T-cell (primary cell): Measurements from ENCODE around the gene PRKCD. TPM values are rescaled to one million over a fixed set of nuclear protein-coding genes. Genes with fewer than 3 reads are reported as not detected.
"Not testable (repeated sequence)": the region's sequence is repeated elsewhere in the genome, so short reads cannot be mapped to it uniquely, and the experiment has no call there.

Experiments
- ATAC-seq, 4 experiments: fragments of 200-7000 bp in 3 of 4; fragments of 150-1000 bp in 1 of 4; cut with Tn5 transposase; replicated peaks in 1 of 4; 1 replicate in 3 of 4; 2 replicates in 1 of 4; pipeline ENCODE4 v1.10.0; 2021; ENCODE audit warnings: moderate library complexity in 3 of 4, mild to moderate bottlenecking in 2 of 4, moderate number of reproducible peaks in 1 of 4
- CTCF ChIA-PET, 2 donors: fragments of 300-600 bp; sonication (Branson Sonifier 250); formaldehyde crosslinking; loops; one replicate each; lab custom pipeline; 2022; ENCODE audit warnings: antibody characterized with exemption in 2 of 2; lab: Charles Lee
- POLR2A ChIA-PET, 2 donors: fragments of 300-600 bp; sonication (Branson Sonifier 250); formaldehyde crosslinking; loops; one replicate each; lab custom pipeline; 2022; ENCODE audit warnings: antibody characterized with exemption in 2 of 2; lab: Charles Lee
- DNase-seq, 35 experiments: peaks; one replicate each; pipeline versions ENCODE4 v3.0.0 to v3.0.0-alpha.2; 2013 to 2023
- H3K27ac ChIP-seq: one replicate; pipeline ENCODE4 v1.5.1; 2013; ENCODE audit warnings: low read length
- H3K27me3 ChIP-seq, 2 experiments: replicated peaks in 1 of 2; 1 replicate in 1 of 2; 2 replicates in 1 of 2; pipeline versions ENCODE4 v1.6.1 to v1.7.0; 2013; ENCODE audit warnings: low read length in 1 of 2, mixed read lengths in 1 of 2; ENCODE audit not compliant: control insufficient read depth in 2 of 2, insufficient read depth in 2 of 2; ENCODE audit errors: extremely low read depth in 1 of 2
- H3K36me3 ChIP-seq, 2 donors: 1 replicate in 1 of 2; 2 replicates in 1 of 2; pipeline versions ENCODE4 v1.6.1 to v1.7.0; 2013; ENCODE audit warnings: low read length in 1 of 2; ENCODE audit not compliant: control insufficient read depth in 2 of 2, insufficient read depth in 1 of 2; ENCODE audit errors: extremely low read depth in 1 of 2
- H3K4me1 ChIP-seq, 2 experiments: 1 replicate in 1 of 2; 2 replicates in 1 of 2; pipeline versions ENCODE4 v1.6.1 to v1.7.0; 2013; ENCODE audit warnings: low read length in 2 of 2, mixed read lengths in 1 of 2; ENCODE audit not compliant: insufficient read depth in 2 of 2, control insufficient read depth in 1 of 2; ENCODE audit errors: extremely low read depth in 1 of 2
- H3K4me3 ChIP-seq, 2 donors: 1 replicate in 1 of 2; 2 replicates in 1 of 2; pipeline versions ENCODE4 v1.5.1 to v1.7.0; 2013; ENCODE audit warnings: mild to moderate bottlenecking in 2 of 2, low read length in 1 of 2, moderate library complexity in 1 of 2; ENCODE audit not compliant: control insufficient read depth in 1 of 2; ENCODE audit errors: extremely low read depth in 1 of 2
- H3K9me3 ChIP-seq: 2 replicates; pipeline ENCODE4 v1.7.0; 2013
- H3K27ac Mint-ChIP-seq, 2 donors: one replicate each; pipeline ENCODE4 v1.8.0; 2020 to 2021; ENCODE audit warnings: mild to moderate bottlenecking in 2 of 2, mixed read lengths in 2 of 2
- H3K27me3 Mint-ChIP-seq, 2 donors: one replicate each; pipeline ENCODE4 v1.8.0; 2021 to 2022; ENCODE audit warnings: mixed read lengths in 2 of 2
- H3K36me3 Mint-ChIP-seq: one replicate; pipeline ENCODE4 v1.8.0; 2021; ENCODE audit warnings: mixed read lengths
- H3K4me1 Mint-ChIP-seq, 3 donors: one replicate each; pipeline ENCODE4 v1.8.0; 2020 to 2022; ENCODE audit warnings: mixed read lengths in 3 of 3, mild to moderate bottlenecking in 1 of 3
- H3K4me3 Mint-ChIP-seq, 3 donors: one replicate each; pipeline ENCODE4 v1.8.0; 2020 to 2022; ENCODE audit warnings: mild to moderate bottlenecking in 3 of 3, mixed read lengths in 3 of 3, moderate library complexity in 3 of 3
- H3K9me3 Mint-ChIP-seq, 3 donors: one replicate each; pipeline ENCODE4 v1.8.0; 2020 to 2022; ENCODE audit warnings: mixed read lengths in 3 of 3
- WGBS: methylation state at CpG from one replicate; pipeline ENCODE4 v1.1.5; 2013; ENCODE audit warnings: missing lambda C conversion rate; ENCODE audit not compliant: insufficient coverage; 5-methylcytosine and 5-hydroxymethylcytosine counted together
- total RNA-seq, 35 experiments: library from RNA in 6 of 35; stranded (reverse) in 6 of 35; fragments of 120-200 nt in 1 of 35; gene quantifications; one replicate each; pipeline versions ENCODE4 v1.2.1 to v1.2.4 and lab custom pipeline; 2013 to 2026

PRKCD gene
- total RNA-seq, 5 donors from 2014 or later (not counting 1 experiment from before 2014, with no cell fraction given) = 15.3 to 23.3 (median 19.2) TPM

- no peak overlapping the region for H3K4me3 Mint-ChIP-seq
- Histone ChIP-seq H3K4me3 (no peak overlapping the region), H3K36me3 (no peaks in the 10 kb centered on the region), H3K27me3 (peaks cover 0 to 19% of the 10 kb centered on the region in 2 experiments), H3K27ac (no peak overlapping the region), H3K4me1 (no peaks in the 10 kb centered on the region), H3K9me3 (no peaks in the 10 kb centered on the region)
- no peaks in the 10 kb centered on the region for H3K9me3 Mint-ChIP-seq
- ATAC-seq (no peak), DNase-seq (no peak)
- ChIA-PET POLR2A (no interaction called here), CTCF (no interaction called here)
- no peak overlapping the region for H3K27ac Mint-ChIP-seq
- H3K36me3 Mint-ChIP-seq = no peaks in the 10 kb centered on the region
- peaks cover under 1 to 2% of the 10 kb centered on the region in 2 donors for H3K27me3 Mint-ChIP-seq
- H3K4me1 Mint-ChIP-seq = no peaks in the 10 kb centered on the region
- WGBS = 86% methylated on average over 2 of the region's 2 CpGs
These were observed 13.1 kb upstream of the PRKCD start for GRCh38 chr3:53147903-53148400.

- no peaks in the 10 kb centered on the region for H3K4me1 Mint-ChIP-seq
- no peak for DNase-seq
- 88% methylated on average over 3 of the region's 13 CpGs for WGBS
These were observed 11.9 kb upstream of the PRKCD start for GRCh38 chr3:53149006-53149690.

DNA sequence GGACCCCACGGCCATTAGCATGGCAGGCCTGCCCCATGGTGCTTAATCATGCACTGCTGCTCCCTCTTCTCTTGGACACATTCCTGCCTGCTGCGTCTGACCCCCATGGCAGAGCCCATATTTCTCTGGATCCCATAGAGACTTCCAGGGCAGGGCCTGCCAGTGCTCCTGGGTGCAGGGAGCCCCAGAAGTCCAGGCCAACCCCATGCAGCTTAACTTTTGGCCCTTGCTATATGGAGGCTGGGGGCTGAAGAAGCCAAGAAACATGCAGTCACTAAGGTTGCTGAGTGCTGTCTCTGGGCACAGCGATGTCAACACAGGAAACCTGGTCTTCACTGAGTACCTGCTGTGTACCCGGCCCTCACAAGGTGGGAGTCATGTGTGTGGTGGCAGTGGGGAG, 11.3 kb upstream of the PRKCD start:
- Mint-ChIP-seq H3K27me3 (peaks cover 10 to 14% of the 10 kb centered on the region in 2 donors), H3K4me3 (no peak overlapping the region), H3K27ac (no peak overlapping the region), H3K4me1 (no peaks in the 10 kb centered on the region), H3K9me3 (no peaks in the 10 kb centered on the region), H3K36me3 (no peaks in the 10 kb centered on the region)
- Histone ChIP-seq H3K9me3 (no peaks in the 10 kb centered on the region), H3K27me3 (peaks cover 0 to 36% of the 10 kb centered on the region in 2 experiments), H3K36me3 (no peaks in the 10 kb centered on the region), H3K4me3 (no peak overlapping the region), H3K4me1 (no peaks in the 10 kb centered on the region), H3K27ac (no peak overlapping the region)
- CTCF ChIA-PET = no interaction called here
- 90% methylated on average over 4 of the region's 4 CpGs for WGBS
- POLR2A ChIA-PET = no interaction called here
- no peak for DNase-seq
- no peak for ATAC-seq

More at GRCh38 chr3:53149006-53149690, 11.9 kb upstream of the PRKCD start:
- ChIA-PET POLR2A (no interaction called here), CTCF (no interaction called here)
- no peak for ATAC-seq
- Histone ChIP-seq H3K27me3 (peaks cover 0 to 31% of the 10 kb centered on the region in 2 experiments), H3K4me1 (no peaks in the 10 kb centered on the region), H3K9me3 (no peaks in the 10 kb centered on the region), H3K36me3 (no peaks in the 10 kb centered on the region), H3K27ac (no peak overlapping the region), H3K4me3 (no peak overlapping the region)
- Mint-ChIP-seq H3K36me3 (no peaks in the 10 kb centered on the region), H3K27me3 (peaks cover 10 to 11% of the 10 kb centered on the region in 2 donors), H3K9me3 (no peaks in the 10 kb centered on the region), H3K27ac (no peak overlapping the region), H3K4me3 (no peak overlapping the region)

DNA sequence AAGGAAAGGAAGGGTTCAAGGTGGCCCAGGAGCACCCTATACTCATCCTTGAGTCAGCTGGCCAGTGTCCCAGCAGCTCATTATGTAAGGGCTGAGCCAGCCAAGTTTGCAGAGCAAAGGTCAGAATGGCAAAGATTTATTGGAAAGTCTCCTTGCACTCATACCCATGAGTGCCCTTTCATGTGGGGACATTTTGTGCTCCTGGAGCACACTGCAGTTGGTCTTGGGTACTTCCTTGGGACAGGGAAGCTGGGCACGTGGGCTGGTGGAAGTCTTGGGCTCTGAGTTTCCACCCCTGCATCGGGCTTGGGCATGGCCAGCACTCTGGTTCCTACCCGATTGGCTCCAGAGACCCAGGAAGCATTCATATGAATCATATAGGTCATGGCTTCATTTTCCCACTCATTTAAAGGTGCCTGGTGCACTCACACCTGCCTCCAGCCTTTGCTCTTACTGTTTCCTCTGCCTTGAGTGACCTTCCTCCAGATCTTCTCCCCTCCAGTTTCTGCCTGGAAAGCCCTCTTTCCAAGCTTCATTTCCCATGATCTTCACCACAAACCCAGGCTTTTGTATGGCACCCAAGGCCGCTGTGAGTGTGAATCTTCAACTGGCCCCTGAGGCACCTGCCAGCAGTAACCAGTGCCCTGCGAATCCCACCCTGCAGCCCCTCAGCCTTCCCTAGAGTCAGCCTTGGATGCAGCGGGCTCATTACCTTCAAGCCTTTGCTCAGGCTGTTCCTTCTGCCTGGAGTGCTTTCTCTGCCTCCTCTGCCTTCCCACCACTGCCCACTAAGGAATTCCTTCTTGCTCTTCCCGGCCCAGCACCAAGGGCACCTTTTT, 10.5 kb upstream of the PRKCD start:
- Mint-ChIP-seq H3K27me3 (peaks cover 15 to 19% of the 10 kb centered on the region in 2 donors), H3K9me3 (no peaks in the 10 kb centered on the region), H3K4me3 (no peak overlapping the region), H3K36me3 (no peaks in the 10 kb centered on the region), H3K27ac (no peak overlapping the region), H3K4me1 (no peaks in the 10 kb centered on the region)
- no peak overlapping the region for H3K4me3 ChIP-seq
- no peaks in the 10 kb centered on the region for H3K36me3 ChIP-seq
- no peak overlapping the region for H3K27ac ChIP-seq
- peaks cover 0 to 44% of the 10 kb centered on the region in 2 experiments for H3K27me3 ChIP-seq
- WGBS = 82% methylated on average over 7 of the region's 7 CpGs
- CTCF ChIA-PET = no interaction called here
- POLR2A ChIA-PET = no interaction called here
- no peaks in the 10 kb centered on the region for H3K4me1 ChIP-seq
- ATAC-seq = no peak
- DNase-seq = no peak
- H3K9me3 ChIP-seq = no peaks in the 10 kb centered on the region

DNA sequence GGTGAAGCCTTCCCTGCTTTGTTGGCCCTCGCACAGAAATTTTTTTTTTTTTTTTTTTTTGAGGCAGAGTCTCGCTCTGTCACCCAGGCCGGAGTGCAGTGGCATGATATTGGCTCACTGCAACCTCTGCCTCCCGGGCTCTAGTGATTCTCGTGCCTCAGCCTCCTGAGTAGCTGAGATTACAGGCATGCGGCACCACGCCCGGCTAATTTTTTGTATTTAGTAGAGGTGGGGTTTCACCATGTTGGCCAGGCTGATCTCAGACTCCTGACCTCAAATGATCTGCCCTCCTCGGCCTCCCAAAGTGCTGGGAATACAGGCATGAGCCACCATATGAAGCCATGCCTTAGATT, 9.9 kb upstream of the PRKCD start:
- H3K36me3 Mint-ChIP-seq, H3K4me1 Mint-ChIP-seq, H3K4me3 Mint-ChIP-seq, POLR2A ChIA-PET, H3K27ac Mint-ChIP-seq, ATAC-seq, H3K4me1 ChIP-seq, H3K9me3 ChIP-seq, H3K36me3 ChIP-seq, DNase-seq, H3K4me3 ChIP-seq, CTCF ChIA-PET, H3K9me3 Mint-ChIP-seq, H3K27ac ChIP-seq: not testable (repeated sequence)
- H3K27me3 Mint-ChIP-seq = peaks cover 16 to 24% of the 10 kb centered on the region in 2 donors
- 86% methylated on average over 2 of the region's 9 CpGs for WGBS
- H3K27me3 ChIP-seq = peaks cover 0 to 50% of the 10 kb centered on the region in 2 experiments

DNA sequence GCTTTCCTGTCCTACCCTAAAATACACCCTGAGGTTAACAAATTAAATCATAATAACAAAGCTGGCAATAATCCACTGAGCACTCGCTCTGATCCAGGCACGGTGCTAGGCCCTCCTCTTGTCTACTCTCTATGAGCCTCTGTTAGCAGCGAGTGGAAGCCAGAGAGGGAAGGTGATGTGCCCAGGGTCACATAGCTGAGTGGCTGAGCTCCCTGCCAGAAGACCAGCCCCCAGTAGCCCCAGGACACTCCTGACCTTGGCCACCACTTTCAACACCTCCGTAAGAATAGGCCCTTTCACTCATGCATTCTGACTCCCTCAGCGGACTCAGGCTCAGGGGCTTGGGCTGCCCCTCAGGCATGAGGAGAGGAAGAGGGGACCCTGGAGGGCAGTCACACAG, 9.5 kb upstream of the PRKCD start:
- peaks cover 0 to 54% of the 10 kb centered on the region in 2 experiments for H3K27me3 ChIP-seq
- DNase-seq (no peak), ATAC-seq (no peak)
- no peaks in the 10 kb centered on the region for H3K9me3 Mint-ChIP-seq
- H3K4me1 ChIP-seq = peaks cover 0 to 4% of the 10 kb centered on the region in 2 experiments
- POLR2A ChIA-PET = no interaction called here
- H3K36me3 ChIP-seq = no peaks in the 10 kb centered on the region
- no peaks in the 10 kb centered on the region for H3K36me3 Mint-ChIP-seq
- CTCF ChIA-PET = no interaction called here
- no peak overlapping the region for H3K27ac Mint-ChIP-seq
- no peak overlapping the region for H3K27ac ChIP-seq
- H3K4me3 Mint-ChIP-seq = no peak overlapping the region
- H3K27me3 Mint-ChIP-seq = peaks cover 16 to 27% of the 10 kb centered on the region in 2 donors
- no peaks in the 10 kb centered on the region for H3K9me3 ChIP-seq
- no peak overlapping the region for H3K4me3 ChIP-seq
- H3K4me1 Mint-ChIP-seq = no peaks in the 10 kb centered on the region
- 93% methylated on average over 3 of the region's 5 CpGs for WGBS
